Ovary (tissue), 9 donors: Measurements from ENCODE around the gene GADD45A. TPM values are rescaled to one million over a fixed set of nuclear protein-coding genes. Genes with fewer than 3 reads are reported as not detected.
"Not testable (repeated sequence)": the region's sequence is repeated elsewhere in the genome, so short reads cannot be mapped to it uniquely, and the experiment has no call there.

Source experiments
- DNase-seq, 5 donors: peaks; one replicate each; pipeline ENCODE4 v3.0.0-alpha.2; 2019 to 2020
- H3K27ac ChIP-seq, 2 donors: fragments of 200-600 bp; one replicate each; pipeline versions ENCODE4 v1.5.1 to v1.8.0; 2019 to 2022
- H3K27me3 ChIP-seq: fragments of 200-600 bp; one replicate; pipeline ENCODE4 v1.8.0; 2022
- H3K36me3 ChIP-seq: fragments of 200-600 bp; sonication (generic); one replicate; pipeline ENCODE4 v1.5.1; 2019
- H3K4me1 ChIP-seq: one replicate; pipeline ENCODE4 v1.8.1; 2013; ENCODE audit warnings: mild to moderate bottlenecking, moderate library complexity; ENCODE audit not compliant: insufficient read depth
- H3K4me3 ChIP-seq: fragments of 200-600 bp; sonication (generic); one replicate; pipeline ENCODE4 v1.5.1; 2017
- H3K9me3 ChIP-seq, 2 donors: fragments of 200-600 bp in 1 of 2; sonication (generic) in 1 of 2; one replicate each; pipeline versions ENCODE4 v1.5.1 to v1.8.1; 2013 to 2019; ENCODE audit warnings: mild to moderate bottlenecking in 1 of 2, moderate library complexity in 1 of 2
- CTCF ChIP-seq, 3 donors: fragments of 450-650 bp in 2 of 3; fragments of 200-600 bp in 1 of 3; IDR thresholded peaks; one replicate each; pipeline versions ENCODE4 v1.5.1 to v1.8.0; 2016 to 2022; ENCODE audit warnings: antibody characterized with exemption in 3 of 3, mild to moderate bottlenecking in 1 of 3
- EP300 ChIP-seq: sonication (generic); formaldehyde crosslinking; IDR thresholded peaks from one replicate; pipeline ENCODE4 v1.6.1; 2017; ENCODE audit warnings: antibody characterized with exemption
- POLR2A ChIP-seq: fragments of 450-650 bp; IDR thresholded peaks from one replicate; pipeline ENCODE4 v1.6.1; 2017; ENCODE audit warnings: antibody characterized with exemption, mild to moderate bottlenecking, moderate library complexity
- WGBS, 3 donors: extraction: QIAGEN DNeasy Blood & Tissue Kit in 1 of 3; methylation state at CpG; one replicate each; pipeline versions ENCODE4 v1.1.5 to v1.1.7; 2013 to 2017; 5-methylcytosine and 5-hydroxymethylcytosine counted together
- intact Hi-C, 4 donors: fragments of 100-400 bp; cut with DNase I; formaldehyde crosslinking; loops; one replicate each; pipeline versions ENCODE4 v1.11.0 to v1.15.1; 2022 to 2023
- polyA plus RNA-seq, 2 donors: library from polyadenylated mRNA; stranded (reverse); fragments of 200-250 nt in 1 of 2; fragments of 350-450 nt in 1 of 2; fragmentation: Illumina TruSeq in 1 of 2; extraction: RNeasy Lipid Tissue Mini Kit (QIAGEN cat#74804) in 1 of 2; gene quantifications; one replicate each; pipeline ENCODE4 v1.2.3, GENCODE V29; 2013 to 2014
- total RNA-seq, 7 donors: library from RNA; depleted of rRNA in 2 of 7; stranded (reverse); fragments of >200 nt in 2 of 7; fragmentation: NEBNext Ultra II Directional in 3 of 7; extraction: Animal tissue kit (Norgen Biotek cat#: 25700) in 3 of 7; gene quantifications; one replicate each; pipeline versions ENCODE4 v1.1.0 to v1.2.4, GENCODE V29; 2016 to 2023
- donor health status: DM: no; HTN: no; CAD: no; lungs with moderate emphysema.
- donor health status: DM: no; HTN: no; CAD: no.
- donor health status: Bipolar disorder and iron deficiency.
- donor health status: DM: yes; HTN: yes; CAD: no.
- donor health status: DM: no; HTN: no; CAD: no.
- donor health status: DM: yes; HTN: yes; CAD: no.

Gene GADD45A
- total and polyA plus RNA-seq, 9 donors = 22.1 to 132 (median 37.5) TPM

GRCh38 chr1:67729872-67730271 is 44.9 kb downstream of the GADD45A start:
- Histone ChIP-seq H3K9me3 (no peaks in the 10 kb centered on the region), H3K4me3 (no peak overlapping the region), H3K36me3 (no peaks in the 10 kb centered on the region), H3K27me3 (no peaks in the 10 kb centered on the region), H3K27ac (no peak overlapping the region), H3K4me1 (peaks cover 6% of the 10 kb centered on the region)
- intact Hi-C loops = no loop called here
- TF ChIP-seq CTCF (IDR thresholded peaks at IDR 0.05) = no peak
- no peak for TF ChIP-seq EP300
- TF ChIP-seq POLR2A = no peak
- 94 to 99% (median 95%) methylated on average over 2 of the region's 2 CpGs for WGBS, 3 donors
- no peak for DNase-seq

- DNase-seq, H3K4me3 ChIP-seq, H3K27me3 ChIP-seq, H3K9me3 ChIP-seq, H3K27ac ChIP-seq, intact Hi-C loops, H3K36me3 ChIP-seq, H3K4me1 ChIP-seq: not testable (repeated sequence)
- WGBS, 3 donors = 93 to 96% (median 95%) methylated on average over 9 of the region's 9 CpGs
Measured at GRCh38 chr1:67730312-67730711, 45.3 kb downstream of the GADD45A start.

GRCh38 chr1:67731322-67731721 is 46.3 kb downstream of the GADD45A start:
- no peaks in the 10 kb centered on the region for H3K27me3 ChIP-seq
- no peaks in the 10 kb centered on the region for H3K9me3 ChIP-seq
- H3K27ac ChIP-seq = no peak overlapping the region
- intact Hi-C loops = no loop called here
- no peaks in the 10 kb centered on the region for H3K36me3 ChIP-seq
- TF ChIP-seq EP300 (no peak), POLR2A (no peak), CTCF (IDR thresholded peaks at IDR 0.05) (no peak)
- H3K4me3 ChIP-seq = no peak overlapping the region
- WGBS, 3 donors = 88 to 91% (median 90%) methylated on average over 2 of the region's 2 CpGs
- peaks cover 6% of the 10 kb centered on the region for H3K4me1 ChIP-seq
- no peak for DNase-seq

- H3K27me3 ChIP-seq = no peaks in the 10 kb centered on the region
- no peaks in the 10 kb centered on the region for H3K9me3 ChIP-seq
- intact Hi-C loops = no loop called here
- peaks cover 9% of the 10 kb centered on the region for H3K4me1 ChIP-seq
- no peaks in the 10 kb centered on the region for H3K36me3 ChIP-seq
- H3K4me3 ChIP-seq = no peak overlapping the region
- WGBS, 3 donors = 20 to 32% (median 31%) methylated on average over 6 of the region's 6 CpGs
- no peak overlapping the region for H3K27ac ChIP-seq
- TF ChIP-seq EP300 = no peak
- no peak for TF ChIP-seq CTCF (IDR thresholded peaks at IDR 0.05)
- no peak for TF ChIP-seq POLR2A
- DNase-seq = no peak
Measured at GRCh38 chr1:67732750-67733151, 47.8 kb downstream of the GADD45A start.

GRCh38 chr1:67733681-67734322 is 48.8 kb downstream of the GADD45A start:
- no peak overlapping the region for H3K27ac ChIP-seq
- no peak for DNase-seq
- WGBS, 3 donors = 22 to 30% (median 28%) methylated on average over 4 of the region's 4 CpGs
- no peak for TF ChIP-seq EP300
- TF ChIP-seq POLR2A = no peak
- TF ChIP-seq CTCF (IDR thresholded peaks at IDR 0.05) = no peak
- no peaks in the 10 kb centered on the region for H3K27me3 ChIP-seq
- intact Hi-C loops = no loop called here
- H3K4me1 ChIP-seq = peaks cover 11% of the 10 kb centered on the region
- H3K36me3 ChIP-seq = no peaks in the 10 kb centered on the region
- H3K4me3 ChIP-seq = no peak overlapping the region
- H3K9me3 ChIP-seq = no peaks in the 10 kb centered on the region
